WERI-Rb-1 (cell line): ENCODE results near the gene VPS8.

Source experiments
- DNase-seq: peaks from one replicate; pipeline ENCODE4 v3.0.0-alpha.2; 2020
- H3K27ac ChIP-seq: fragments of 250-450 bp; sonication (Bioruptor Pico); 2 replicates; pipeline ENCODE4 v1.5.1; 2020; ENCODE audit warnings: mild to moderate bottlenecking, moderate library complexity
- H3K27me3 ChIP-seq: fragments of 250-450 bp; sonication (Bioruptor Pico); 2 replicates; pipeline ENCODE4 v1.5.1; 2021; ENCODE audit warnings: mild to moderate bottlenecking, low read depth, moderate library complexity; ENCODE audit not compliant: insufficient read depth, severe bottlenecking
- H3K36me3 ChIP-seq: fragments of 250-450 bp; sonication (Bioruptor Pico); 2 replicates; pipeline ENCODE4 v1.5.1; 2020; ENCODE audit warnings: mild to moderate bottlenecking, moderate library complexity
- H3K4me3 ChIP-seq: 2 replicates; pipeline ENCODE4 v1.5.1; 2011; ENCODE audit warnings: low read depth, mild to moderate bottlenecking, control low read depth, low read length
- H3K9me3 ChIP-seq: fragments of 250-450 bp; sonication (Bioruptor Pico); 2 replicates; pipeline ENCODE4 v1.5.1; 2021; ENCODE audit warnings: mild to moderate bottlenecking, moderate library complexity; ENCODE audit not compliant: severe bottlenecking
- CTCF ChIP-seq: IDR thresholded peaks from 2 replicates; pipeline ENCODE4 v1.5.1; 2011; ENCODE audit warnings: low read depth, mild to moderate bottlenecking, control low read depth, inconsistent platforms, low read length

Gene VPS8

GRCh38 chr3:184970186-184970585 is 158.2 kb downstream of the VPS8 start:
- no peak for DNase-seq
- Histone ChIP-seq H3K36me3 (peaks cover 2% of the 10 kb centered on the region; the same call in 1 of the 2 replicates), H3K27me3 (no peaks in the 10 kb centered on the region), H3K4me3 (no peak overlapping the region), H3K27ac (no peak overlapping the region), H3K9me3 (no peaks in the 10 kb centered on the region)
- TF ChIP-seq CTCF = no peak

GRCh38 chr3:184977796-184978195 is 165.8 kb downstream of the VPS8 start:
- no peak for TF ChIP-seq CTCF
- H3K36me3 ChIP-seq = no peaks in the 10 kb centered on the region; the same call in 1 of the 2 replicates
- H3K9me3 ChIP-seq = no peaks in the 10 kb centered on the region
- no peak overlapping the region for H3K27ac ChIP-seq
- no peaks in the 10 kb centered on the region for H3K27me3 ChIP-seq
- DNase-seq = no peak
- H3K4me3 ChIP-seq = no peak overlapping the region

- H3K36me3 ChIP-seq = peaks cover 6% of the 10 kb centered on the region
- H3K27ac ChIP-seq = no peak overlapping the region
- no peaks in the 10 kb centered on the region for H3K9me3 ChIP-seq
- TF ChIP-seq CTCF = no peak
- no peaks in the 10 kb centered on the region for H3K27me3 ChIP-seq
- H3K4me3 ChIP-seq = no peak overlapping the region
- no peak for DNase-seq
Measured at GRCh38 chr3:184981071-184981470, 169.1 kb downstream of the VPS8 start.

- DNase-seq = no peak
- TF ChIP-seq CTCF = no peak
- H3K27me3 ChIP-seq = no peaks in the 10 kb centered on the region
Measured at GRCh38 chr3:184982076-184982475, 170.1 kb downstream of the VPS8 start.

GRCh38 chr3:184985586-184985985 is 173.6 kb downstream of the VPS8 start:
- no peaks in the 10 kb centered on the region for H3K9me3 ChIP-seq
- H3K27ac ChIP-seq = no peak overlapping the region
- TF ChIP-seq CTCF = no peak
- no peak overlapping the region for H3K4me3 ChIP-seq
- no peaks in the 10 kb centered on the region for H3K27me3 ChIP-seq
- H3K36me3 ChIP-seq = peaks cover 6% of the 10 kb centered on the region
- no peak for DNase-seq

More at GRCh38 chr3:184982076-184982475, 170.1 kb downstream of the VPS8 start:
- H3K27ac ChIP-seq = no peak overlapping the region
- peaks cover 6% of the 10 kb centered on the region for H3K36me3 ChIP-seq
- H3K4me3 ChIP-seq = no peak overlapping the region
- H3K9me3 ChIP-seq = no peaks in the 10 kb centered on the region

GRCh38 chr3:184986366-184986889 is 174.5 kb downstream of the VPS8 start:
- no peak for TF ChIP-seq CTCF
- H3K4me3 ChIP-seq = no peak overlapping the region
- H3K36me3 ChIP-seq = peaks cover 6% of the 10 kb centered on the region
- no peak overlapping the region for H3K27ac ChIP-seq
- H3K9me3 ChIP-seq = no peaks in the 10 kb centered on the region
- no peaks in the 10 kb centered on the region for H3K27me3 ChIP-seq
- DNase-seq = no peak
